ENCODE measurements around the gene EML4. TPM values are rescaled to one million over a fixed set of nuclear protein-coding genes. Genes with fewer than 3 reads are reported as not detected.

The EML4 gene
- total and polyA plus RNA-seq, 4 donors, result 22.6 to 85.8 (median 54.4) TPM

GRCh38 chr2:42210203-42210602 is 41.0 kb downstream of the EML4 start:
- Histone ChIP-seq H3K9ac (ENCODE audit: insufficient read depth in 1 of 2, low read length in 2 of 2) (no peak overlapping the region), H3K9me3 (ENCODE audit: control insufficient read depth in 4 of 4, insufficient read depth in 3 of 4, low read length in 3 of 4) (no peaks in the 10 kb centered on the region), H3K27me3 (ENCODE audit: control insufficient read depth in 3 of 3, insufficient read depth in 3 of 3, low read length in 2 of 3) (no peaks in the 10 kb centered on the region), H3K27ac (ENCODE audit: low read depth in 1 of 2, low read length in 1 of 2) (no peak overlapping the region), H3K36me3 (ENCODE audit: control insufficient read depth in 4 of 4, insufficient read depth in 4 of 4, low read length in 4 of 4) (peaks cover 0 to 5% (median 0%) of the 10 kb centered on the region in 4 donors), H3K4me3 (no peak overlapping the region), H3K4me1 (ENCODE audit: control insufficient read depth in 5 of 5, insufficient read depth in 5 of 5, low read length in 5 of 5) (peaks cover 0 to 5% (median 0%) of the 10 kb centered on the region in 5 donors)
- DNase-seq (no peak), ATAC-seq (ENCODE audit: insufficient read depth, low FRiP score) (no peak)
- WGBS, 2 donors, result 95% methylated on average over 2 of the region's 2 CpGs
- TF ChIP-seq, protein P1, sequence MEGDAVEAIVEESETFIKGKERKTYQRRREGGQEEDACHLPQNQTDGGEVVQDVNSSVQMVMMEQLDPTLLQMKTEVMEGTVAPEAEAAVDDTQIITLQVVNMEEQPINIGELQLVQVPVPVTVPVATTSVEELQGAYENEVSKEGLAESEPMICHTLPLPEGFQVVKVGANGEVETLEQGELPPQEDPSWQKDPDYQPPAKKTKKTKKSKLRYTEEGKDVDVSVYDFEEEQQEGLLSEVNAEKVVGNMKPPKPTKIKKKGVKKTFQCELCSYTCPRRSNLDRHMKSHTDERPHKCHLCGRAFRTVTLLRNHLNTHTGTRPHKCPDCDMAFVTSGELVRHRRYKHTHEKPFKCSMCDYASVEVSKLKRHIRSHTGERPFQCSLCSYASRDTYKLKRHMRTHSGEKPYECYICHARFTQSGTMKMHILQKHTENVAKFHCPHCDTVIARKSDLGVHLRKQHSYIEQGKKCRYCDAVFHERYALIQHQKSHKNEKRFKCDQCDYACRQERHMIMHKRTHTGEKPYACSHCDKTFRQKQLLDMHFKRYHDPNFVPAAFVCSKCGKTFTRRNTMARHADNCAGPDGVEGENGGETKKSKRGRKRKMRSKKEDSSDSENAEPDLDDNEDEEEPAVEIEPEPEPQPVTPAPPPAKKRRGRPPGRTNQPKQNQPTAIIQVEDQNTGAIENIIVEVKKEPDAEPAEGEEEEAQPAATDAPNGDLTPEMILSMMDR (IDR thresholded peaks at IDR 0.05; ENCODE audit: control extremely low read depth, extremely low read depth), result no peak

- Histone ChIP-seq H3K4me1 (ENCODE audit: control insufficient read depth in 5 of 5, insufficient read depth in 5 of 5, low read length in 5 of 5) (peaks cover 0 to 5% (median 0%) of the 10 kb centered on the region in 5 donors), H3K36me3 (ENCODE audit: control insufficient read depth in 4 of 4, insufficient read depth in 4 of 4, low read length in 4 of 4) (peaks cover 0 to 5% (median 0%) of the 10 kb centered on the region in 4 donors), H3K4me3 (no peak overlapping the region), H3K27me3 (ENCODE audit: control insufficient read depth in 3 of 3, insufficient read depth in 3 of 3, low read length in 2 of 3) (no peaks in the 10 kb centered on the region), H3K27ac (ENCODE audit: low read depth in 1 of 2, low read length in 1 of 2) (no peak overlapping the region), H3K9me3 (ENCODE audit: control insufficient read depth in 4 of 4, insufficient read depth in 3 of 4, low read length in 3 of 4) (no peaks in the 10 kb centered on the region), H3K9ac (ENCODE audit: insufficient read depth in 1 of 2, low read length in 2 of 2) (no peak overlapping the region)
- no peak for ATAC-seq (ENCODE audit: insufficient read depth, low FRiP score)
- 56 to 84% methylated on average over 5 of the region's 5 CpGs for WGBS, 2 donors
- DNase-seq, result no peak
- TF ChIP-seq, protein P1 (IDR thresholded peaks at IDR 0.05; ENCODE audit: control extremely low read depth, extremely low read depth), result no peak
Observed at GRCh38 chr2:42211291-42211690, 42.1 kb downstream of the EML4 start.

- 85 to 93% methylated on average over 4 of the region's 4 CpGs for WGBS, 2 donors
- ATAC-seq (ENCODE audit: insufficient read depth, low FRiP score) (peak; percentile 37), DNase-seq (no peak)
- H3K9ac ChIP-seq (ENCODE audit: insufficient read depth in 1 of 2, low read length in 2 of 2), result no peak overlapping the region
- no peaks in the 10 kb centered on the region for H3K9me3 ChIP-seq (ENCODE audit: control insufficient read depth in 4 of 4, insufficient read depth in 3 of 4, low read length in 3 of 4)
- TF ChIP-seq, protein P1 (IDR thresholded peaks at IDR 0.05; ENCODE audit: control extremely low read depth, extremely low read depth), result no peak
- H3K36me3 ChIP-seq (ENCODE audit: control insufficient read depth in 4 of 4, insufficient read depth in 4 of 4, low read length in 4 of 4), result peaks cover 0 to 5% (median 0%) of the 10 kb centered on the region in 4 donors
- peaks cover 0 to 5% (median 4%) of the 10 kb centered on the region in 5 donors for H3K4me1 ChIP-seq (ENCODE audit: control insufficient read depth in 5 of 5, insufficient read depth in 5 of 5, low read length in 5 of 5)
- H3K27me3 ChIP-seq (ENCODE audit: control insufficient read depth in 3 of 3, insufficient read depth in 3 of 3, low read length in 2 of 3), result no peaks in the 10 kb centered on the region
- H3K27ac ChIP-seq (ENCODE audit: low read depth in 1 of 2, low read length in 1 of 2), result no peak overlapping the region
- no peak overlapping the region for H3K4me3 ChIP-seq
Observed at GRCh38 chr2:42214669-42215068, 45.5 kb downstream of the EML4 start.

GRCh38 chr2:42216694-42217093 is 47.5 kb downstream of the EML4 start:
- peaks cover 0 to 12% (median 7%) of the 10 kb centered on the region in 5 donors for H3K4me1 ChIP-seq (ENCODE audit: control insufficient read depth in 5 of 5, insufficient read depth in 5 of 5, low read length in 5 of 5)
- peak overlapping the region in 1 of 2 donors; percentile 34 for H3K9ac ChIP-seq (ENCODE audit: insufficient read depth in 1 of 2, low read length in 2 of 2)
- DNase-seq (no peak), ATAC-seq (ENCODE audit: insufficient read depth, low FRiP score) (no peak)
- no peak overlapping the region for H3K27ac ChIP-seq (ENCODE audit: low read depth in 1 of 2, low read length in 1 of 2)
- H3K4me3 ChIP-seq, result no peak overlapping the region
- H3K36me3 ChIP-seq (ENCODE audit: control insufficient read depth in 4 of 4, insufficient read depth in 4 of 4, low read length in 4 of 4), result peaks cover 0 to 4% (median under 1%) of the 10 kb centered on the region in 4 donors
- TF ChIP-seq, protein P1 (IDR thresholded peaks at IDR 0.05; ENCODE audit: control extremely low read depth, extremely low read depth), result no peak
- H3K9me3 ChIP-seq (ENCODE audit: control insufficient read depth in 4 of 4, insufficient read depth in 3 of 4, low read length in 3 of 4), result no peaks in the 10 kb centered on the region
- no peaks in the 10 kb centered on the region for H3K27me3 ChIP-seq (ENCODE audit: control insufficient read depth in 3 of 3, insufficient read depth in 3 of 3, low read length in 2 of 3)
